Endothelial cell of umbilical vein (primary cell): ENCODE data around the gene DUS1L. TPM values are rescaled to one million over a fixed set of nuclear protein-coding genes. Genes with fewer than 3 reads are reported as not detected.

Source experiments
- BruUV-seq: library from RNA; stranded (reverse); fragments of 400-500 nt; replicated peaks from 2 replicates; lab custom pipeline; 2021; lab: Mats Ljungman, UMichigan
- CTCF ChIA-PET: fragments of 300-600, 350-600 bp; sonication (Branson Sonifier 250); formaldehyde crosslinking; loops from one replicate; lab custom pipeline; 2021; ENCODE audit warnings: antibody characterized with exemption, inconsistent platforms; lab: Charles Lee
- POLR2A ChIA-PET: fragments of 300-600, 350-600 bp; sonication (Branson Sonifier 250); formaldehyde crosslinking; loops from one replicate; lab custom pipeline; 2021; ENCODE audit warnings: antibody characterized with exemption, inconsistent platforms; lab: Charles Lee
- DNase-seq: peaks from one replicate; pipeline ENCODE4 v3.0.0-alpha.2; 2011; ENCODE audit warnings: low read depth, low spot score
- FAIRE-seq: peaks from 2 replicates; lab custom pipeline; 2011; peaks lifted over from hg19 to GRCh38; lab: Jason Lieb, UNC
- H2AFZ ChIP-seq: 2 replicates; pipeline ENCODE4 v1.6.0; 2012; ENCODE audit warnings: low read depth, low read length, control low read depth, inconsistent platforms
- H3K27ac ChIP-seq: 2 replicates; pipeline ENCODE4 v1.5.1; 2011; ENCODE audit warnings: low read depth, mild to moderate bottlenecking, control low read depth, low read length, moderate library complexity; ENCODE audit not compliant: insufficient read depth
- H3K27me3 ChIP-seq, 2 experiments: 2 replicates each; pipeline versions ENCODE4 v1.6.0 to v1.6.1; 2011; ENCODE audit warnings: low read length in 2 of 2, mixed read lengths in 1 of 2; ENCODE audit not compliant: control insufficient read depth in 2 of 2, insufficient read depth in 2 of 2
- H3K36me3 ChIP-seq, 2 experiments: 2 replicates in 1 of 2; 3 replicates in 1 of 2; pipeline ENCODE4 v1.5.1; 2011; ENCODE audit warnings: low read length in 2 of 2, mild to moderate bottlenecking in 1 of 2, moderate library complexity in 1 of 2; ENCODE audit not compliant: control insufficient read depth in 2 of 2, insufficient read depth in 2 of 2; ENCODE audit errors: extremely low read depth in 1 of 2
- H3K4me1 ChIP-seq: 3 replicates; pipeline ENCODE4 v1.5.1; 2011; ENCODE audit warnings: mild to moderate bottlenecking, low read length; ENCODE audit not compliant: control insufficient read depth, insufficient read depth; ENCODE audit errors: extremely low read depth
- H3K4me2 ChIP-seq: 2 replicates; pipeline ENCODE4 v1.6.1; 2011; ENCODE audit warnings: low read length, control low read depth, mixed read lengths; ENCODE audit not compliant: insufficient read depth
- H3K4me3 ChIP-seq, 3 experiments: fragments of 200-600 bp in 1 of 3; sonication (generic), shearing (Covaris generic) in 1 of 3; replicated peaks in 1 of 3; 2 replicates each; pipeline ENCODE4 v1.5.1; 2011 to 2016; ENCODE audit warnings: control low read depth in 3 of 3, low read length in 3 of 3, mild to moderate bottlenecking in 2 of 3, inconsistent platforms in 1 of 3, low read depth in 1 of 3, moderate library complexity in 1 of 3; ENCODE audit not compliant: insufficient read depth in 1 of 3
- H3K79me2 ChIP-seq: 2 replicates; pipeline ENCODE4 v1.6.0; 2012; ENCODE audit warnings: low read length, inconsistent platforms; ENCODE audit not compliant: control insufficient read depth, insufficient read depth
- H3K9ac ChIP-seq: replicated peaks from 2 replicates; pipeline ENCODE3; 2011; ENCODE audit warnings: low read length, control low read depth; ENCODE audit not compliant: insufficient read depth; ENCODE audit errors: extremely low read depth
- H3K9me1 ChIP-seq: replicated peaks from 3 replicates; pipeline ENCODE4 v1.6.0; 2011; ENCODE audit warnings: mild to moderate bottlenecking, low read length; ENCODE audit not compliant: control insufficient read depth, insufficient read depth; ENCODE audit errors: extremely low read depth
- H3K9me3 ChIP-seq: replicated peaks from 2 replicates; pipeline ENCODE4 v1.5.1; 2012; ENCODE audit warnings: low read length, inconsistent platforms; ENCODE audit not compliant: control insufficient read depth, insufficient read depth
- H4K20me1 ChIP-seq: replicated peaks from 2 replicates; pipeline ENCODE3; 2011; ENCODE audit warnings: mild to moderate bottlenecking, low read length; ENCODE audit not compliant: control insufficient read depth, insufficient read depth; ENCODE audit errors: extremely low read depth
- CTCF ChIP-seq, 2 donors: IDR thresholded peaks; 1 replicate in 1 of 2; 2 replicates in 1 of 2; pipeline ENCODE4 v1.5.1; 2011; ENCODE audit warnings: low read length in 2 of 2, mild to moderate bottlenecking in 2 of 2, moderate library complexity in 2 of 2, control low read depth in 1 of 2, inconsistent platforms in 1 of 2, low read depth in 1 of 2; ENCODE audit not compliant: insufficient read depth in 1 of 2; ENCODE audit errors: extremely low read depth in 1 of 2
- EZH2 ChIP-seq: IDR thresholded peaks from 2 replicates; pipeline ENCODE4 v1.6.1; 2012; ENCODE audit warnings: borderline replicate concordance, low read depth, mild to moderate bottlenecking, moderate library complexity, low read length, inconsistent platforms; ENCODE audit not compliant: severe bottlenecking
- FOS ChIP-seq: IDR thresholded peaks from 2 replicates; pipeline ENCODE4 v1.6.1; 2011; ENCODE audit warnings: mild to moderate bottlenecking, low read length, moderate library complexity, borderline replicate concordance; ENCODE audit not compliant: insufficient read depth
- GATA2 ChIP-seq: IDR thresholded peaks from 2 replicates; pipeline ENCODE4 v1.7.0; 2011; ENCODE audit warnings: low read depth, mild to moderate bottlenecking, moderate library complexity, mixed read lengths, low read length; ENCODE audit not compliant: insufficient read length, insufficient read depth
- MAX ChIP-seq: IDR thresholded peaks from 2 replicates; pipeline ENCODE4 v1.6.1; 2011; ENCODE audit not compliant: insufficient read depth, insufficient read length
- MYC ChIP-seq: IDR thresholded peaks from one replicate; pipeline ENCODE4 v1.6.1; 2011; ENCODE audit warnings: mild to moderate bottlenecking, low read depth, low read length
- POLR2A ChIP-seq: IDR thresholded peaks from 2 replicates; pipeline ENCODE4 v1.6.1; 2012; ENCODE audit warnings: low read depth, mild to moderate bottlenecking, control low read depth, low read length
- POLR2AphosphoS5 ChIP-seq: IDR thresholded peaks from 2 replicates; pipeline ENCODE4 v1.6.1; 2012; ENCODE audit warnings: low read depth, mild to moderate bottlenecking, control low read depth, low read length, moderate library complexity; ENCODE audit not compliant: insufficient read depth
- dilution Hi-C: fragments of 300-500 bp; cut with MboI; formaldehyde crosslinking; loops from one replicate; pipeline ENCODE4 v1.15.0; 2019; ENCODE audit warnings: low sequenced_read_pairs; ENCODE audit not compliant: extremely low pct_ligation_motif_present
- intact Hi-C: fragments of 100-400 bp; cut with micrococcal nuclease; formaldehyde crosslinking; loops from one replicate; pipeline ENCODE4 v1.10.0; 2022
- polyA plus RNA-seq, 4 experiments: library from polyadenylated mRNA; depleted of rRNA in 3 of 4; stranded (reverse) in 3 of 4; unstranded in 1 of 4; fragments of >200 nt; gene quantifications; 2 replicates each; pipeline versions ENCODE4 v1.2.1 to v1.2.3, GENCODE V29; 2011 to 2012; ENCODE audit warnings: missing spikeins in 1 of 4
- total RNA-seq: library from RNA; stranded (reverse); gene quantifications from 2 replicates; pipeline ENCODE4 v1.2.3, GENCODE V29; 2021

The DUS1L gene
- total and polyA plus RNA-seq, 2 donors (not counting 3 experiments of a cell fraction or from before 2014, with no cell fraction given): 60.1 to 92.9 TPM

DNA sequence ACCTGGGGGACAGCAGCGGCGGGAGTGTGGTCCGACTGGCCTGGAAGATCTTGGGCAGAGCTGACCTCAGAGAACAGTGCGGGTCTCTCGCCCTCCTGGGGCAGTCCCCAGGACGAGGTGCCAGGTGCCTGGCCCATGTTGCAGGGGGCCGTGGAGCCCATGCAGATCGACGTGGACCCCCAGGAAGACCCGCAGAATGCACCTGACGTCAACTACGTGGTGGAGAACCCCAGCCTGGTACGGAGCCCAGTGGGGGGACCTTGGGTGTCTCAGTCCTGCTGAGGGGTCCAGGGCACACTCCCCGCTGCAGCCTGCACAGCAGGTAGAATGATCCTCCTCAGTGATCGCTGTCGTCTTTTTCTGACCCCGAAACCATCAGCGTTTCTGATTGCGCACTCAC lies 12.5 kb downstream of the DUS1L start:
- intact Hi-C loops: loop anchor here (2.0 kb wide), 1 partner anchor 16 kb away; the partner anchor contains the start of gene DCXR
- Histone ChIP-seq H3K4me1 (peaks cover 11% of the 10 kb centered on the region), H4K20me1 (no peaks in the 10 kb centered on the region), H3K27me3 (no peaks in the 10 kb centered on the region), H3K9me3 (no peaks in the 10 kb centered on the region), H3K36me3 (peaks cover 12 to 37% of the 10 kb centered on the region in 2 experiments), H3K27ac (no peak overlapping the region), H3K4me3 (no peak overlapping the region), H3K4me2 (no peak overlapping the region), H3K79me2 (peaks cover 11% of the 10 kb centered on the region), H3K9ac (no peak overlapping the region), H2AFZ (no peak overlapping the region), H3K9me1 (no peaks in the 10 kb centered on the region)
- dilution Hi-C loops: no loop called here
- no peak for DNase-seq
- TF ChIP-seq EZH2: no peak
- TF ChIP-seq CTCF (IDR thresholded peaks at IDR 0.05; ENCODE audit: extremely low read depth in 1 of 2, insufficient read depth in 1 of 2, low read depth in 1 of 2, low read length in 2 of 2): no peak
- TF ChIP-seq MAX: no peak
- TF ChIP-seq POLR2A: no peak
- TF ChIP-seq FOS: no peak
- no peak for TF ChIP-seq GATA2
- TF ChIP-seq MYC: no peak
- no peak for TF ChIP-seq POLR2AphosphoS5
- BruUV-seq: no TSS peak
- CTCF ChIA-PET: interaction anchor here (1.1 kb wide), 1 partner anchor 16 kb away, joined by 3 read pairs; the partner anchor contains the start of gene DCXR
- POLR2A ChIA-PET: no interaction called here
- FAIRE-seq: no peak
